IPS DF 19.7 (cell line): ENCODE results near the gene ARSJ.

ENCODE experiments used
- DNase-seq: peaks from one replicate; pipeline ENCODE4 v3.0.0-alpha.2; 2013; ENCODE audit warnings: low read depth, low spot score

The ARSJ gene

DNA sequence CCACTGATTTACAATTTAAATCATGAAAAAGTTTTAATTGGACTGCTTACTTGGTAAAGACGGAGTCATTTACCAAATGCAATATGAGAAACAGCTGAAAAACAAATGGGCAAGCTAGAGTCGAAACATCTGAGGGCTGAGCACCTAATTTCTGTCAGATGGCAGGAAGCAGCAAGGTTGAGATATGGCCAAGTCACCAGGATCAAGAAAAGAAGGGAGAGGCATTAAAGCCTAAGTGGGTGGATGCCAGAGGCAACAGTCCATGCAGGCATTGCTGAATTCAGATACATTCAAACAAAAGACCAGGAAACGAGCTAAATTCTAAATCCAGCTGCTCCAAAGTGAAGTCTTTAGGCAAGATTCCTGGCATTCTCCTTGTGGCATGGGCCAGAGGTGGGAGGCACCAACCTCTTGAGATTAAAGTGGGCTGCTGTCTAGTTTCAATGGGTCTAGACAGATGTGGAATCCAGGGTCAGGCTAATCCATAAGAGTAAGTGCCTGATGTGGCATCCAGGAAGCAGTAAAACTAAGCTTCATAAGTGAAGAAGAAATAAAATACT is 8.0 kb upstream of the ARSJ start:
- DNase-seq: no peak

DNA sequence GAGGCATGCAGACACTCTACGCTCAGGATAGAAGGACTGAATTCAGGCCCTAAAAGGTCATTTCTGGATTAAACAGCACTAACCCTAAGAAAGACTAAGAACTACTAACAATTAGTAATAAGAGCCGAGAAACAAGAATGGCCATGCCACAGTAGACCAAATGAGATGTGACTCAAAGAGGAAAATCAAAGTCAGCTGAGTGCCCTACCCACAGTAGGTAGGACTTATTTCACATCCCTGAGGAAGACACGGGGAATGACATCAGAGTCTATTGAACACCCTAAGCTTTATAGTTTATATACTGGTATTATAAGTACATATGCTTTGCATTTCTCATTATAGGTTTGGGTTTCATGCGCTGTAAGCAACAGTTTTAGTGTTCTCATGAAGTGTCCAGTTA is 2.7 kb upstream of the ARSJ start:
- no peak for DNase-seq

DNA sequence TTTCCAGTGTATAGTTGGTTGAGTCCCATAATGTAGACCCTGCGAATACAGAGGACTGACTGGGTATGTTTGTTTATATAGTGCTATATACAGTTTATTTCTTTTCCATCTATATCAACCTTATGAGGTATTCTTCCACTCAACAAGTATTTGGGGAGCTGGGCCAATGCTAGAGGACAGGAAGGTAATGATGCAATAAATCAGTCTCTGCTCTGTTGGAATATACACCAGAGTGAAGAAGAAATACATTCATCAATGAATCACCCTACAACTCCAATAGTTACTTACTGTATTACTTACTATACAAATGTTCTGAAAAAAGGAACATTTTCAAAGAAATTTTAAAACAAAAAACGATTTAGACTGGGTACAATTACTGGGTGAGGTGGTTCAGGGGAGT is 2.1 kb upstream of the ARSJ start:
- DNase-seq: no peak

DNA sequence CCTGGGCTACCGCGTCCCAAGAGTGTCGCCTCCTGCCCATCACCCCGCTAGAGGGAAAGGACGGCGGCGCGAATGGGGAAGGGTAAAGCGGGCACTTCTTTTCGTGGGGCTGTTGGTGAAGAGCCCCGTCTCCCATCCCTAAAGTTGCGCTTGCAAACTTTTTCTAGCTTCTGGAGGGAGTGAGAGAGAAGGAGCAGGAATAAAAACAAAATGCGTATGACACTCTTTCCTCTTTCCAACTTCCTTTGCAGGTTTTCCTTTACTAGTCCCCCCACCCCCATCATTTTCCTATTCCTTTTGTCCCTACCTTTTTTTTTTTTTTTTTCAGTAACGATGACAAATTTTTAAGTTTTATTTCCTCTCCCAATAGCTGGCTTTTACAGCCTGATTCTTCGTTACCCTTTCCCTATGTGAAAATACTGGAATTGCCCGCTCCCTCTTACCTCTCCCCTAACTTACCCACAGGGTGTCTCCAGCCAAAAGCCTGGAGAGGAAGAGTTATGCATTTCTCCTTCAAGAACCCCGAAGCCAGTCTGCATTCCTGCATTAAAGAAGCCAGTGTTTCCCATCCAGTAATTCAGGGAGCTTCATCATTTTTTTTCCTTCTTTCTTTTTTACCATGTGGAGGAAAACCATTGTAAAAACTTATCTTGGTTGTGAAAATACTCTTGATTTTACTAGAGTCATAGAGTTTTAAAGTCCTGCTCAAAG is 613 bp upstream of the ARSJ start:
- DNase-seq: no peak

DNA sequence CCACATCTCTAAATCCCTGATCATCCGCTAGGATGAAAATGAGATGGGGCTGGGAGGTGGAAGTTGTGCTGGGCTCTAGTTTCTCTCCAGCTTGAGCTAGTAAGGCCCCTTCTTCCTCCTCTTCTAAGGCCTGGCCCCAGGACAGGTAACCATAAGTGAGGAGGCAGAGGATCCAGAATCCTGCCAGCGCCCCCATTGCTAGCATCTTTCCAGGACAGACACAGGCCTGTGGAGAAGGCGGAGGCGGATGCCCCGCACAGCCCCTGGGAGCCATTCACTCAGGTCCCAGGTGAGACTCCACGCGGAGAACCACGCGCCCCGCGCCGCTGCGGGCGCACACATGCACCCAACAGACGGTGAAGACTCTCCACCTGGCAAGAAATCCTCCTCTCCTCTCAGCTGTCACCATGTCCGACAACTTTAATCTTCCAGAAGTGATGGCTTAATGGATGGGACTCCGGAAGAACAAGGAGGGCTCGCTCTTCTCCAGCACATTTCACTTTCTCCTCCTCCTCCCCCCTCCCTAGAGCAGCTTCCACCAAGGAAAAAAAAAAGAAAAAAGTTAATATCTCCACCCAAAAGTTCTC is 793 bp downstream of the ARSJ start:
- DNase-seq: no peak

DNA sequence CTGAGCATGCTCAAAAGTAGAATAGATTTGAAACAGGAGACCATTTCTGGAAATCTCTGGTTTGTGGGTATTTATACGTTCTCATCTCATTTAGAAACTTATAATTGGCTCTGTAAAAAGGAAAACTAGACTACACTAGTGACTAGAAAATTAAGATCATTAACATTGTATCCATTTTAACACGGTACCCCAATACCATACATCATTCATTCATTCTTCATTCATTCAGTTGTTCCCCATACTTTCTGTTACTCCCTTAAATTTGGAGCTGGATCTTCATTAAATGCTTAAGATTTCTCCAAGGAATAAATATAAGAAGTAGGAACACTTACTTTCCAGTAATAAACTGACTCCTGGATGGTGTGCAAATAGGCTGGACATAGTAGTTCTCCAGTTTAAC is 1.3 kb downstream of the ARSJ start:
- no peak for DNase-seq

DNA sequence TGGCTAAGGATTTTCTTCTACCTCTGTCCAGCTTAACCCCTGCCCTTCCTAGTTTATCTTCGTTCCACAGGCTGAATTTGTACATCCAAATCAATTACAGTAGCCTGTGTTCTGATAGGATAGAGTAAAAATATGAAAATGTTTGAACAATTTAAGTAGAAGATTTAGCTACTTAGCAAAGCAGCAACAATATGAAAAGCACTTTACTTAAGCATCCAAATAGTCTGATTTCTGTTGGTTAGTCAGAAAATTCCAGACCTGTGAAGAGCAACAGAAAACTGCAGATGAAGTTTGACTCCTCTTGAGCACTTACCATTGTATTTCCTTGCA is 2.0 kb downstream of the ARSJ start:
- DNase-seq: no peak

DNA sequence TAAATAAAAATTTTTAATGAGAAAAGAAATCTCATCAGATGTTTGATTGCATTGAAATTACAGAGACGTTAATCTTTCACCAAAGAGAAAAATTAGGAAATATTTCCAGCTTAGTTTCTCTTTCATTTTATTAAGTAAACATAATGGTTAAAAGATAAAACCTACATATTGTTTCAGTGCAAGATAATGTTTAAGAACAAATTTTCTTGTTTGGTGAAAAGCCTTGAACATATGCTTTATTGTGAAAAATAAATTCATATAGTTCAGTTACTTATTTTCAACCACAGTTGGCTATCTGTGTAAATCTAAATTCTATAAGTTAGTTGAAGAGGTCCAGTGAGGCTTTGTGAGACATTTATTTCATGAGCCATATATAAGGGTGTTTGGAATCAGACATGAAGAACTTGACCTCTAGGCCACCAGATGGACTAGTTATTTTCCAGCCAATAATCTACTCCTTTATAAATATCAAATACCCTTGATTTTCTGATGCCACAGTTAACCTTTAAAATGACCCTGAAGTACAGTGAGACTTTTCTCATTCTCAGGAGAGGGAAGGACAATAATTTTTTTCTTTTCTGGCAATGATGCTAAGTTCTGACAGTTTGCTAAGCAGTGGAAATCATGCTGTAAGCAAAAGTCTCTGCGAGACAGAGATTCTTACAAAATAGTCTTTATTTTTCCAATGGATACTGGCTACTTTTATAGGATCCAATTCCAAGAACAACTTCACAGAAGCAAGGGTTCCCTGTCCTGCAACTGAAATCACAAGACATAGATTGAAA is 2.5 kb downstream of the ARSJ start:
- no peak for DNase-seq

DNA sequence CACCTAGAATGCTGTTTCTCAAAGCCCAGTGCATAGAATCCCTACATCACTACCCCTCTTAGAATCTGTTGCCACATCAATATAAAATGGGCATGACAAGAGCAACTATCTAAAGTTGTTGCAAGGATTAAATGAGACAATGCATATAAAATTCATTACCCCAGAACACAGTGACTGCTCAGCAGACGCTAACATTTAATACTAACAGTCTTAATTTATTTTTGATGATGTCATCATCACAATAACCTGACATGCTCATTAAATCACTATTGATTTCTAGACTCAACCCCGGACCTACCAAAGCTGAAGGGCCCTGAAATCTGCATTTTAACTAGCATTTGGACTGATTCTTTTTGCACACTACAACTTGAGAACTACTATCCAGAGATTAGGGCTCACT is 3.9 kb downstream of the ARSJ start:
- DNase-seq: no peak

DNA sequence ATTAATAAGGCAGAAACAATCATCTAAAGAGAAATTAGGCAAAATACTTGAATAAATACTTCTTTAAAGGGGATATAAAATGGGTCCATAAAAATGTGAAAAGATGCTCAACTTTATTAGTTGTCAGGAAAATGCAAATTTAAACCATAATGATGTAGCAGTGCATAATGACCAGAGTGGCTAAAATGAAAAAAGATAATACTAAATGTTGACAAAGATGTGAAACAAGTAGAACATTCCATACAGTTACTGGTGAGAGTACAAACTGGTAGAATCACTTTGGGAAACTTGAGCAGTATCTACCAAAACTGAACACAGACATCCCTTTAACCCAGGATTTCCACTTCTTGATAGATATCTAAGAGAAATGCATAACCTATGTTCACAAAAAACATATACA is 5.0 kb downstream of the ARSJ start:
- DNase-seq: no peak

DNA sequence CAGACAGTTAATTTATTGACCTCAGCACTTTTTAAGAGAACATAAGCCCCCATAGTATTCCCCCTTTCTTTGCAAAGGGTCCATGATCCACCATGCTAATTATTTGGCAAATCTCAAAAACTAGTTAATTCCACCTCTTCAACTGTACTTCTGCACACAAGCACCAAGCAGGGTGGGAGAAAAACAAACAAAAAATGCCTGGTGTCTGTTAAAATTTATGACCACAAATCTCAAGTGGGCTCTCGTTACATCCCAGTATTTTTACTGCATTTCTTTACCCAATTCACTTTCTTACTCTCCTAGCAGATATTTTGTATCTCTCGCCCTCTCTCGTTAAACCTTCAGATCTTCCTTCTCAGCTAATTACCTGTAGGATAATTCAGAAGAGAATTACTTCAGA is 6.1 kb downstream of the ARSJ start:
- no peak for DNase-seq

DNA sequence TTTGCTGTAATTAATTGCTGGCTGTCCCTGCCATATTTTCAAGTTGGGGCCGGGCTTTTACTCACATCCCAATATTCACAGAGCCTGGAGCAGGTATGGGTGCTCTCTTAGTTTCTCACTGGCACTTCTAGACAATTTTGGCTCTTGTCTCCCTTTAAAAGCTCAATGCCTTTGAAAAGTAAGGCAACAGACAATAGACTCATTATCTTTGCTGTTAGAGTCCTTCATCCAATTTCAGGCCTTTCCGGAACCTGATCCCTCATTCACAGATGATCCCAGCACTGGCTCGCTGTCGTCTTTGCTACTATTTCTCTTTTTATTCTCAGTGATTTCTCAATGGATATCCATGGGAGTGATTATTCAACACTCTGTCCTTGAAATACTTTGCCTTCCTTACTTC is 6.7 kb downstream of the ARSJ start:
- DNase-seq: no peak

DNA sequence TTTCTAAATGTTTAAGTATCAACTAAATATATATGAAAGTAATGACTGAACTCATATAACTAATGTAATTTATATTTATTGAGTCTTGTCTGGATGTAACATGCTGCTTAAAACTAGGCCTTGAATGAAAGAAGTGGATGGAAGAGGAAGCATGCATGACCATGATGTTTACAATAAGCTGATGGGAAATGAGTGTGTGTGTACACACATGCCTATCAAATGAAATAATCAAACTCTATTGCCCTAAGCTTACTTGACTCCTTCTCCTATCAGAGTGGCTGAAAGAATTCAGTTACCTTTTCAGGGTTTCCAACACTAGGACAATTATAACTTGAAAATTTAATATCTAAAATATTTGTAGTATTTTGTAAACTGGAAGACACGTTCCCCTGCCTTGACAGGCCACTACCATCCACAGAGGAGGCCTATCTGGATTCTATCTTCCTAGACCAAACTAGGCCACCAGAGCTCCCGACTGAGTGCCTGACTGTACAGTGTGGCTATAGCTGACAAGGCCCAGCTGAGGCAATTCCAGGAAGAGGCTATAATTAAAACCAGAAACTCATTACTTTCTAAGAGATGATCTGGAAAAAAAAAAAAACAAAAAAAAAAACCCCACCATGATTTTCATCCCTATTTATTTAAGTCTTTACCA is 7.6 kb downstream of the ARSJ start:
- DNase-seq: no peak

DNA sequence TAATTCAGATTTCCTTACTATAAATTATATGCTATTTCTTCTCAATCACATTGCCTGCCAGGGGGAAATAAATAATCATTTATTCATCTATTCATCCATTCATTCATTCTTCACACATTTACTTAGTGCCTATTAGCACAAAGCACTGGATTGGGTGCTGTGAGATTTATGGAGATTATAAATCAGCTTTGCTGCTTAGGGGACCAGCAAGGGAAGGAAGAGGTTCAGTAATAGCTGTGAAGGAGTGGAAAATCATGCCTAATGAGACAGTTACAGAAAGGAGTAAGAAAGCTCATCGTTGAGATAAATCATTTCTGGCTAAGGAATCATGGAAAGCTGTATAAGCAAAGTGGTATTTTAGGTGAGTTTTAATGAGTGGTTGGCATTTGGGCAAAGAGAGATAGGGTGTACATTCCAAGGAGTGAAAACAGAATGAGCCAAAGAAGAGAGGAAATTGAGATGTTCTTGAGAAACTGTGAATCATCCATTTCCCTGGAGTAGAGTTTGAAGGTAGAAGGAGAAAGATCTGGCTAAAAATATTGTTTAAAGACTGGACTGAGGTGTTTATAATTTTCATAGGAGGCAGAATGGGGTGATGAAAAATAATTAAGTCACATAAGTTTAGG is 9.6 kb downstream of the ARSJ start:
- DNase-seq: no peak

DNA sequence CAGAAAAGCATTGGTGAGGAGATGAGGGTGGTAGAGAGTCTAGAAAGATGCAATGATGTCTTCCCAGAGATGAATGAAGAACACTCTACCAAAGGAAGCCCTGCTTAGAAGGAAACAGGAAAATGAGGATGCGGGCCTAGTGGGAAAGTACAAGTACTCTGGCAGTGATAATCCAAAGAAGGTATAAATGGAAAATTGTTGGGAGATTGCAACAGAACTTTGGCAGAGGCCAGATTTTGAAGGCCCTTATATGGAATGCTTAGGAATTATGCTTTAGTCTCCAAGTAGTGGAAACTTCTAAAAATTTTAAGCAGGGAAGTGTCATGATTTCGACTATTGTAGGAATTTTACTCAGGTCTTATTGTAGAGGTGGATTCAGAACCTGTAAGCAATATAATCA is 11.0 kb downstream of the ARSJ start:
- no peak for DNase-seq

DNA sequence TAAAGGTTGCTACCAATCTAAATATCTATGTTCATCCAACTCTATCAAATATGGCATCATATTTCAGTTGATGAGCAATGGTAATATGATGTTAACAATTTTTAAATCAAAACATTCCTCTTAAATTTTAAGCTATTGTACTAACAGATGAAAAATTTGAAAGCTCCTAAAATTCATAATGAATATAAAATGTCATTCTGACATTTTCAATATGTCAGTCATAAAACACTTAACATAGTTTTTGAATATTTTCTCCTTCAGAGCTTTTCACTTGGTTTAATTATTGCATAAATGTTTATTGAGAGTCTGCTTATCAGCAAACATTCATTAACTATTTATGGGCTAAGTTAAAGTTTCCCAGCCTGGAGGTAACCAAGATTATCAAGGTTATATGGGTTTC is 11.8 kb downstream of the ARSJ start:
- no peak for DNase-seq

DNA sequence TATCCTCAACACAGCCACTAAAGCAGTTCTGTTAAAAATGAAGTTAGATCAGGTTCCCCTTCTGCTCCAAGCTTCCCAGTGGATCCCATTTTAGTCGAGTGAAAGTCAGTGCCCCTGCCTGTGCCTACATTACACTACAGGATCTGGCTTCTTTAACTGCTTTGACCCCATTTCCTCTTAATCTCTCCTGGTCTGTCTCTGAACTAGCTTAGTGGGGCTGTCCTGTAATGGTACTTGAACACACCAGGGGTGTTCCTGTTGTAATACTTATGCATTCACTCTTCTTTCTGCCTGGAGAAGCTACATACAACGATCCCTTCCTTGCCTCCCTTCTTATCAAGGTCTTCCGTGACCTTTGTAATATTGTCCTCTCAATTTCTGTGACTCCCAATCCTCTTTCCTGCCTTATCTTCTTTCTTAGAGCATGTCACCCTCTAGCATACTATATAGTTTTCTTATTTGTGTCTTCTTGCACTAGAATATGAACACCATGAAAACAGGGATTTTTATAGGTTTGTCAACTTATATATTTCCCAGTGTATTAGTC is 16.7 kb downstream of the ARSJ start:
- no peak for DNase-seq

DNA sequence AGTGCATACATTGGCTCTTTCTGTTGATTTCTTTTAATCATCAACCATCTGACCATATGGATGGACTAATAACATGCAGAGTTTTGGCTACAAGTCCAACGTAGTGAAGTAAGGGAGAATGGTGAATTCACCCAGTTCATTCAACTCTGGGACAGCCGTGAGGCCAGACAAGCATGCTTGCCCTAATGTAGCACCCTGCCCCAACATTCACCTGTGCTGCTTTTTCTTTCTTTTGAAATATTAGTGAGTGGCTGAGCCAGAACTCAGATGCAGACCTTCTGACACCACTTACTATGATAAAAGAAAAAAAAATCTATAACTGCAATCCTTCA is 17.5 kb downstream of the ARSJ start:
- DNase-seq: no peak

DNA sequence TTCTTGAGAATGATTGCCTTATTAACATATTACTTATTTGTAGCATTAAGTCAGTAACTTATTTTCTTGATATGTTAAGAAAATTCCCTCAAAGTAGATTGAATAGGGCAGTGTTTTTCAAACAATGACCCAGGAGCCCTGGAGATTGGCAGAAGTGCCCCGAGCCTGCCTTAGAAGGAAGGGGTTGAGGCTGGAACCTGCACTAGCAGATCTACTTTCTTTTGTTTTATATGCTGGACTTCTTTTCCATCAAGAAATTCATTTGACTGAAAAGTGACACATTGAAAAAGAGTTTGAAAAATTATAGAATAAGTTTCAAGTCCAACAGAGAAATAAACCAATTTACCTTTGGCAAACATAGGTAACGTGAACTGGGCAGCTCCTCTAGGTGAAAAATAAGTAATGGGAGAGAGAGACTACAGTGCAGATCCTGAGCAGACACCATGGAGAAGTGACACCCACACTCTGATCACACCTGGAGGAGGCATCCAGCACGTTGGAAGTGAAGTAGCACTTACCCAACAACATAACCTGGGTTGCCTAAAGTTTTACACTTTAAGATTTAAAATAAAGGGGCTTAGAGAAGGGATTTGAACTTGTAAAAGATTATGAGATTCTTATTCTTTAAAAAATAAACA is 18.6 kb downstream of the ARSJ start:
- no peak for DNase-seq

DNA sequence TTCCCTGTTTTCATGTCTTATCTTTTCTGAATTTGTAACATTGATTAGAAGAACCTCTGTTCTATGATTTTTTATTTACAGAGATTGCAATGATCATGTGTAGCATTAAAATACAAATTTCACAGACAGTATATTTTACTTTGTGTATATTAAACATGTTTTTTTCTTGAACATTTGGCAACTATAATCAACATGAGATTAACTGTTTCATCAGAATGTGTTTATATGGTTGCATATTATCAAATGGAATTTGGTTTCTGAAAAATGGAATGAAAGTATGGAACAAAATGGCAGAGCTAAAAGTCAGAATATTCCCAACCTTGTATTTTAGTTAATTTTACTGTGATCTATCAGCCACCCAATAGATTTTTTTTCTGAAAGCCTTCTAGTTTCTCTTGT is 19.9 kb downstream of the ARSJ start:
- DNase-seq: no peak

DNA sequence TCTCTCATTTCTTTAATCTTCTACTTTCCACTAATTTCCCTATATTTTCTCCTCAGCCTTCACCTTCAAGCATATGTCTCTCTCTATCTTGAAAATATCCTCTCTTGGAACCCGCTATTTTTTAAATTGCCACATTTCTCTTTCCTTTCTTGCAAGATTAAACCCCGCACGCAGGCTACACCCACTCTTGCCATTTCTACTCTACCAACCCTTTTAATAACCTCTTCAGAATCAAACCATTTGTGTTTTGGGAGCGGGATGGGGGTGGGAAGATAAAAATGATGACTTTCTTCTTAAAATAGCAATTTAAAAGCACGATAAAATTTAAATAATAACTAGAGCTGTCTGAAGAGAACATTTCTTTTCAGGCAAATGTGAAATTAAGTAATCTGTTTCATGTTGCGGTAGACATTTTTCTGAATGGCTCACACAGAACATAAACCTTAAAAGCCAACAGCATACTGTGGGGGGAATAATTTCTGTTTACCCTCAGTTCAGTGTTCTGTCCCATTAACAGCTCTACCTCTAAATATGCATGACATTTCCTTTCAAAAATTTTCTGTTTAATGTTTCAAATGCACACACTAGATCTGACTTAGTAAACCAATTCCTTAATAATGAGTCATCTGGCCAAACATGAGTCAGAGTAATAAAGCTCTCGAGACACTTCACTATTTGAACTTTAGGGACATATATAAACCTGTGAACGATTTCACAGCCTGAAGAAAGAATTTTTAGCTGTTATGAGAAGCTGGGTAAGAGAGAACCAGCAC is 20.5 kb downstream of the ARSJ start:
- DNase-seq: no peak
